ENCODE measurements around the gene PUM2. TPM values are rescaled to one million over a fixed set of nuclear protein-coding genes. Genes with fewer than 3 reads are reported as not detected.

Gene PUM2
- total and polyA plus RNA-seq, 2 of the 13 experiments (the other 11 are each of a cell fraction or from before 2014, with no cell fraction given), result 69.6 to 69.8 TPM

- H2AFZ ChIP-seq (ENCODE audit: low read length), result no peak overlapping the region
- ChIA-PET CTCF (ENCODE audit: low intra/inter-chr PET ratio, low total read pairs) (no interaction called here), POLR2A (interaction anchor here (1.2 kb wide), 1 partner anchor 11 kb away, joined by 4 read pairs; no protein-coding TSS in a partner anchor)
- peaks cover 0 to 3% of the 10 kb centered on the region in 2 experiments; a peak in 4 of 5 replicates for H3K27me3 ChIP-seq (ENCODE audit: control insufficient read depth in 1 of 2, insufficient read depth in 2 of 2, low read length in 2 of 2)
- in situ Hi-C loops (cut with HindIII; ENCODE audit: extremely low pct_ligation_motif_present, low pct_unique_long_range_greater_than_20kb) (no loop called here), intact Hi-C loops (cut with micrococcal nuclease; ENCODE audit: unreplicated experiment) (no loop called here)
- WGBS (ENCODE audit: low lambda C conversion rate), result 42% methylated on average over 5 of the region's 5 CpGs
- H4K20me1 ChIP-seq (ENCODE audit: insufficient read depth, low read length), result no peaks in the 10 kb centered on the region
- H3K36me3 ChIP-seq (replicated peaks in 1 of 2; ENCODE audit: control insufficient read depth in 1 of 2, insufficient read depth in 2 of 2, low read length in 2 of 2), result no peaks in the 10 kb centered on the region
- H3K79me2 ChIP-seq (ENCODE audit: insufficient read depth, low read length), result no peaks in the 10 kb centered on the region
- DNase-seq (ENCODE audit: low spot score), result no peak
- no peak overlapping the region for H3K27ac ChIP-seq (ENCODE audit: extremely low read length, insufficient read depth, low read length)
- peaks cover 5% of the 10 kb centered on the region; the same call in 1 of the 2 replicates for H3K4me1 ChIP-seq (ENCODE audit: insufficient read depth, low read length)
- BruUV-seq (replicated peaks), result no TSS peak
- no peak for ATAC-seq
- H3K9ac ChIP-seq (ENCODE audit: insufficient read depth, low read depth, low read length), result no peak overlapping the region
- no peak overlapping the region for H3K4me2 ChIP-seq (ENCODE audit: low read depth, low read length)
- H3K9me3 ChIP-seq (ENCODE audit: low read length), result peaks cover 4% of the 10 kb centered on the region
- FAIRE-seq, result no peak
- H3K4me3 ChIP-seq (replicated peaks in 1 of 3; ENCODE audit: insufficient read depth in 1 of 3, low read depth in 2 of 3, low read length in 3 of 3), result no peak overlapping the region
- no peak for TF ChIP-seq ISX (CRISPR knock-in tag; conservative IDR thresholded peaks at IDR 0.05)
- TF ChIP-seq ZNF44 (CRISPR knock-in tag; IDR thresholded peaks at IDR 0.05), result no peak
- TF ChIP-seq, protein P1, sequence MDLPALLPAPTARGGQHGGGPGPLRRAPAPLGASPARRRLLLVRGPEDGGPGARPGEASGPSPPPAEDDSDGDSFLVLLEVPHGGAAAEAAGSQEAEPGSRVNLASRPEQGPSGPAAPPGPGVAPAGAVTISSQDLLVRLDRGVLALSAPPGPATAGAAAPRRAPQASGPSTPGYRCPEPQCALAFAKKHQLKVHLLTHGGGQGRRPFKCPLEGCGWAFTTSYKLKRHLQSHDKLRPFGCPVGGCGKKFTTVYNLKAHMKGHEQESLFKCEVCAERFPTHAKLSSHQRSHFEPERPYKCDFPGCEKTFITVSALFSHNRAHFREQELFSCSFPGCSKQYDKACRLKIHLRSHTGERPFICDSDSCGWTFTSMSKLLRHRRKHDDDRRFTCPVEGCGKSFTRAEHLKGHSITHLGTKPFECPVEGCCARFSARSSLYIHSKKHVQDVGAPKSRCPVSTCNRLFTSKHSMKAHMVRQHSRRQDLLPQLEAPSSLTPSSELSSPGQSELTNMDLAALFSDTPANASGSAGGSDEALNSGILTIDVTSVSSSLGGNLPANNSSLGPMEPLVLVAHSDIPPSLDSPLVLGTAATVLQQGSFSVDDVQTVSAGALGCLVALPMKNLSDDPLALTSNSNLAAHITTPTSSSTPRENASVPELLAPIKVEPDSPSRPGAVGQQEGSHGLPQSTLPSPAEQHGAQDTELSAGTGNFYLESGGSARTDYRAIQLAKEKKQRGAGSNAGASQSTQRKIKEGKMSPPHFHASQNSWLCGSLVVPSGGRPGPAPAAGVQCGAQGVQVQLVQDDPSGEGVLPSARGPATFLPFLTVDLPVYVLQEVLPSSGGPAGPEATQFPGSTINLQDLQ (CRISPR knock-in tag; IDR thresholded peaks at IDR 0.05), result no peak
- no peak for TF ChIP-seq RXRB (CRISPR knock-in tag; IDR thresholded peaks at IDR 0.05; ENCODE audit: borderline replicate concordance)
- TF ChIP-seq, protein P2, sequence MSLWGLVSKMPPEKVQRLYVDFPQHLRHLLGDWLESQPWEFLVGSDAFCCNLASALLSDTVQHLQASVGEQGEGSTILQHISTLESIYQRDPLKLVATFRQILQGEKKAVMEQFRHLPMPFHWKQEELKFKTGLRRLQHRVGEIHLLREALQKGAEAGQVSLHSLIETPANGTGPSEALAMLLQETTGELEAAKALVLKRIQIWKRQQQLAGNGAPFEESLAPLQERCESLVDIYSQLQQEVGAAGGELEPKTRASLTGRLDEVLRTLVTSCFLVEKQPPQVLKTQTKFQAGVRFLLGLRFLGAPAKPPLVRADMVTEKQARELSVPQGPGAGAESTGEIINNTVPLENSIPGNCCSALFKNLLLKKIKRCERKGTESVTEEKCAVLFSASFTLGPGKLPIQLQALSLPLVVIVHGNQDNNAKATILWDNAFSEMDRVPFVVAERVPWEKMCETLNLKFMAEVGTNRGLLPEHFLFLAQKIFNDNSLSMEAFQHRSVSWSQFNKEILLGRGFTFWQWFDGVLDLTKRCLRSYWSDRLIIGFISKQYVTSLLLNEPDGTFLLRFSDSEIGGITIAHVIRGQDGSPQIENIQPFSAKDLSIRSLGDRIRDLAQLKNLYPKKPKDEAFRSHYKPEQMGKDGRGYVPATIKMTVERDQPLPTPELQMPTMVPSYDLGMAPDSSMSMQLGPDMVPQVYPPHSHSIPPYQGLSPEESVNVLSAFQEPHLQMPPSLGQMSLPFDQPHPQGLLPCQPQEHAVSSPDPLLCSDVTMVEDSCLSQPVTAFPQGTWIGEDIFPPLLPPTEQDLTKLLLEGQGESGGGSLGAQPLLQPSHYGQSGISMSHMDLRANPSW (CRISPR knock-in tag; IDR thresholded peaks at IDR 0.05; ENCODE audit: borderline replicate concordance), result no peak
- no peak for TF ChIP-seq SKI (IDR thresholded peaks at IDR 0.05; ENCODE audit: partially characterized antibody)
- TF ChIP-seq, protein P3, sequence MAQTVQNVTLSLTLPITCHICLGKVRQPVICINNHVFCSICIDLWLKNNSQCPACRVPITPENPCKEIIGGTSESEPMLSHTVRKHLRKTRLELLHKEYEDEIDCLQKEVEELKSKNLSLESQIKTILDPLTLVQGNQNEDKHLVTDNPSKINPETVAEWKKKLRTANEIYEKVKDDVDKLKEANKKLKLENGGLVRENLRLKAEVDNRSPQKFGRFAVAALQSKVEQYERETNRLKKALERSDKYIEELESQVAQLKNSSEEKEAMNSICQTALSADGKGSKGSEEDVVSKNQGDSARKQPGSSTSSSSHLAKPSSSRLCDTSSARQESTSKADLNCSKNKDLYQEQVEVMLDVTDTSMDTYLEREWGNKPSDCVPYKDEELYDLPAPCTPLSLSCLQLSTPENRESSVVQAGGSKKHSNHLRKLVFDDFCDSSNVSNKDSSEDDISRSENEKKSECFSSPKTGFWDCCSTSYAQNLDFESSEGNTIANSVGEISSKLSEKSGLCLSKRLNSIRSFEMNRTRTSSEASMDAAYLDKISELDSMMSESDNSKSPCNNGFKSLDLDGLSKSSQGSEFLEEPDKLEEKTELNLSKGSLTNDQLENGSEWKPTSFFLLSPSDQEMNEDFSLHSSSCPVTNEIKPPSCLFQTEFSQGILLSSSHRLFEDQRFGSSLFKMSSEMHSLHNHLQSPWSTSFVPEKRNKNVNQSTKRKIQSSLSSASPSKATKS (CRISPR knock-in tag; IDR thresholded peaks at IDR 0.05), result no peak
- no peak for TF ChIP-seq MTA1 (CRISPR knock-in tag; IDR thresholded peaks at IDR 0.05; ENCODE audit: borderline replicate concordance)
- no peak for TF ChIP-seq MTA3 (CRISPR knock-in tag; IDR thresholded peaks at IDR 0.05)
- no peak for TF ChIP-seq NFKB2 (CRISPR knock-in tag; IDR thresholded peaks at IDR 0.05; ENCODE audit: borderline replicate concordance)
- no peak for TF ChIP-seq NCOR1 (IDR thresholded peaks at IDR 0.05; ENCODE audit: borderline replicate concordance, low read length)
- no peak for TF ChIP-seq SNAI1 (CRISPR knock-in tag; IDR thresholded peaks at IDR 0.05; ENCODE audit: borderline replicate concordance)
- no peak for TF ChIP-seq ZNF577 (CRISPR knock-in tag; IDR thresholded peaks at IDR 0.05; ENCODE audit: borderline replicate concordance, low read depth)
- no peak for TF ChIP-seq BRF2 (CRISPR knock-in tag; IDR thresholded peaks at IDR 0.05)
- no peak for TF ChIP-seq ZNF773 (CRISPR knock-in tag; IDR thresholded peaks at IDR 0.05; ENCODE audit: borderline replicate concordance)
Observed at GRCh38 chr2:20362701-20363435, 12.2 kb upstream of the PUM2 start.
